Karpas-422 (cell line): Measurements from ENCODE around the gene C17orf58. TPM values are rescaled to one million over a fixed set of nuclear protein-coding genes. Genes with fewer than 3 reads are reported as not detected.
A peak's percentile ranks its signal among the peaks of the same experiment; 100 is the strongest.

Experiments used
- DNase-seq: peaks from one replicate; pipeline ENCODE4 v3.0.0-alpha.2; 2015
- H2AFZ ChIP-seq: fragments of 200-600 bp; sonication (generic); 2 replicates; pipeline ENCODE4 v1.6.1; 2014; ENCODE audit warnings: antibody characterized with exemption, low read length, mixed read lengths
- H3K27ac ChIP-seq: fragments of 200-600 bp; sonication (generic); 2 replicates; pipeline ENCODE4 v1.5.1; 2014; ENCODE audit warnings: mild to moderate bottlenecking, low read length, moderate library complexity
- H3K27me3 ChIP-seq: fragments of 200-600 bp; sonication (generic); 2 replicates; pipeline ENCODE4 v1.6.1; 2014; ENCODE audit warnings: low read length, mixed read lengths
- H3K36me3 ChIP-seq: fragments of 200-600 bp; sonication (generic); 2 replicates; pipeline ENCODE4 v1.6.1; 2014; ENCODE audit warnings: low read length, mixed read lengths; ENCODE audit not compliant: insufficient read depth
- H3K4me1 ChIP-seq: fragments of 200-600 bp; sonication (generic); 2 replicates; pipeline ENCODE4 v1.6.1; 2014; ENCODE audit warnings: mild to moderate bottlenecking, low read length, mixed read lengths
- H3K4me2 ChIP-seq: fragments of 200-600 bp; sonication (generic); 2 replicates; pipeline ENCODE4 v1.6.1; 2014; ENCODE audit warnings: low read length, low read depth, mild to moderate bottlenecking; ENCODE audit not compliant: poor library complexity, severe bottlenecking
- H3K4me3 ChIP-seq: fragments of 200-600 bp; sonication (generic); 2 replicates; pipeline ENCODE4 v1.5.1; 2014; ENCODE audit warnings: mild to moderate bottlenecking, antibody characterized with exemption, low read length, mixed read lengths
- H3K79me2 ChIP-seq: fragments of 200-600 bp; sonication (generic); 2 replicates; pipeline ENCODE4 v1.6.1; 2014; ENCODE audit warnings: mild to moderate bottlenecking, low read length, mixed read lengths
- H3K9ac ChIP-seq: fragments of 200-600 bp; sonication (generic); 2 replicates; pipeline ENCODE4 v1.6.0; 2014; ENCODE audit warnings: low read length
- H3K9me2 ChIP-seq: fragments of 200-600 bp; sonication (generic), shearing (Covaris generic); replicated peaks from 2 replicates; pipeline ENCODE4 v1.6.0; 2014; ENCODE audit warnings: mild to moderate bottlenecking, low read length, moderate library complexity; ENCODE audit not compliant: insufficient read depth
- H3K9me3 ChIP-seq: fragments of 300-700, 200-600 bp; sonication (generic); 2 replicates; pipeline ENCODE4 v1.6.1; 2014; ENCODE audit warnings: low read length, mixed read lengths
- H4K20me1 ChIP-seq: fragments of 200-600 bp; sonication (generic); 2 replicates; pipeline ENCODE4 v1.6.1; 2014; ENCODE audit warnings: mild to moderate bottlenecking, antibody characterized with exemption, low read length, low read depth; ENCODE audit not compliant: insufficient read depth
- total RNA-seq: library from RNA; depleted of rRNA; stranded (reverse); fragments of >200 nt; shearing (Covaris generic); gene quantifications from 2 replicates; pipeline ENCODE4 v1.2.3, GENCODE V29; 2014; ENCODE audit warnings: low replicate concordance

C17orf58 gene
- total RNA-seq, 1 experiment from 2014 or later, result 51.0 TPM

GRCh38 chr17:67994817-67995569 is 1.3 kb downstream of the C17orf58 start:
- H3K27ac ChIP-seq, result no peak overlapping the region
- H3K9ac ChIP-seq, result peak overlapping the region; percentile 92
- no peaks in the 10 kb centered on the region for H3K27me3 ChIP-seq
- peaks cover 6% of the 10 kb centered on the region for H3K79me2 ChIP-seq
- H3K9me2 ChIP-seq, result no peaks in the 10 kb centered on the region
- H4K20me1 ChIP-seq, result no peaks in the 10 kb centered on the region
- H3K4me3 ChIP-seq, result peak overlapping the region; percentile 70
- peaks cover 36% of the 10 kb centered on the region for H3K4me1 ChIP-seq
- H3K4me2 ChIP-seq, result peak overlapping the region; percentile 82
- H2AFZ ChIP-seq, result no peak overlapping the region
- H3K36me3 ChIP-seq, result 0 out of 2 replicates have a peak, but pooled peaks cover 2% of the 10 kb centered on the region
- DNase-seq, result no peak
- no peaks in the 10 kb centered on the region for H3K9me3 ChIP-seq

GRCh38 chr17:67993998-67994361 is 2.3 kb downstream of the C17orf58 start:
- peak; percentile 68 for DNase-seq
- H3K9me3 ChIP-seq, result no peaks in the 10 kb centered on the region
- no peaks in the 10 kb centered on the region for H3K27me3 ChIP-seq
- peak overlapping the region; percentile 82 for H3K4me2 ChIP-seq
- peak overlapping the region; percentile 70 for H3K4me3 ChIP-seq
- H3K27ac ChIP-seq, result peak overlapping the region; percentile 87
- peak overlapping the region; percentile 92 for H3K9ac ChIP-seq
- peak overlapping the region; percentile 9; the same call in 1 of the 2 replicates for H2AFZ ChIP-seq
- peaks cover 36% of the 10 kb centered on the region for H3K4me1 ChIP-seq
- H3K9me2 ChIP-seq, result no peaks in the 10 kb centered on the region
- H3K79me2 ChIP-seq, result peaks cover 6% of the 10 kb centered on the region
- H3K36me3 ChIP-seq, result 0 out of 2 replicates have a peak, but pooled peaks cover 2% of the 10 kb centered on the region
- no peaks in the 10 kb centered on the region for H4K20me1 ChIP-seq

- peak overlapping the region; percentile 87 for H3K27ac ChIP-seq
- H2AFZ ChIP-seq, result peak overlapping the region; percentile 55; the same call in 1 of the 2 replicates
- peak overlapping the region; percentile 85 for H3K4me2 ChIP-seq
Measured at GRCh38 chr17:67993153-67993997, 2.9 kb downstream of the C17orf58 start.

GRCh38 chr17:67992548-67993152 is 3.6 kb downstream of the C17orf58 start:
- peak; percentile 62 for DNase-seq
- Histone ChIP-seq H3K27me3 (no peaks in the 10 kb centered on the region), H3K4me3 (peak overlapping the region; percentile 94), H3K9ac (peak overlapping the region; percentile 92), H3K4me1 (peaks cover 36% of the 10 kb centered on the region), H3K79me2 (peaks cover 6% of the 10 kb centered on the region), H3K4me2 (peak overlapping the region; percentile 85), H4K20me1 (no peaks in the 10 kb centered on the region), H3K9me2 (no peaks in the 10 kb centered on the region), H3K9me3 (no peaks in the 10 kb centered on the region), H3K36me3 (0 out of 2 replicates have a peak, but pooled peaks cover 2% of the 10 kb centered on the region), H3K27ac (peak overlapping the region; percentile 85), H2AFZ (peak overlapping the region; percentile 55; the same call in 1 of the 2 replicates)

More at GRCh38 chr17:67993153-67993997, 2.9 kb downstream of the C17orf58 start:
- Histone ChIP-seq H3K27me3 (no peaks in the 10 kb centered on the region), H3K9ac (peak overlapping the region; percentile 92), H3K4me1 (peaks cover 36% of the 10 kb centered on the region), H3K9me3 (no peaks in the 10 kb centered on the region), H3K79me2 (peaks cover 6% of the 10 kb centered on the region), H3K36me3 (0 out of 2 replicates have a peak, but pooled peaks cover 2% of the 10 kb centered on the region), H4K20me1 (no peaks in the 10 kb centered on the region), H3K9me2 (no peaks in the 10 kb centered on the region), H3K4me3 (peak overlapping the region; percentile 94)
- peak; percentile 94 for DNase-seq

GRCh38 chr17:67990909-67991308 is 5.4 kb downstream of the C17orf58 start:
- no peaks in the 10 kb centered on the region for H3K27me3 ChIP-seq
- no peaks in the 10 kb centered on the region for H3K9me3 ChIP-seq
- no peak overlapping the region for H3K27ac ChIP-seq
- H3K4me3 ChIP-seq, result no peak overlapping the region
- H4K20me1 ChIP-seq, result no peaks in the 10 kb centered on the region
- H3K4me1 ChIP-seq, result peaks cover 29% of the 10 kb centered on the region
- H3K36me3 ChIP-seq, result 0 out of 2 replicates have a peak, but pooled peaks cover 2% of the 10 kb centered on the region
- H3K4me2 ChIP-seq, result no peak overlapping the region
- peaks cover 6% of the 10 kb centered on the region for H3K79me2 ChIP-seq
- DNase-seq, result no peak
- H3K9ac ChIP-seq, result no peak overlapping the region
- H3K9me2 ChIP-seq, result no peaks in the 10 kb centered on the region
- no peak overlapping the region for H2AFZ ChIP-seq

- H3K36me3 ChIP-seq, result peaks cover 13% of the 10 kb centered on the region; the same call in 1 of the 2 replicates
- H3K9me3 ChIP-seq, result no peaks in the 10 kb centered on the region
- H3K4me1 ChIP-seq, result peaks cover 67% of the 10 kb centered on the region
- no peak overlapping the region for H3K4me3 ChIP-seq
- no peak for DNase-seq
- no peaks in the 10 kb centered on the region for H3K79me2 ChIP-seq
- H3K27ac ChIP-seq, result peak overlapping the region; percentile 38
- H3K27me3 ChIP-seq, result no peaks in the 10 kb centered on the region
- H3K9me2 ChIP-seq, result no peaks in the 10 kb centered on the region
- no peak overlapping the region for H2AFZ ChIP-seq
- H3K4me2 ChIP-seq, result no peak overlapping the region
- H4K20me1 ChIP-seq, result no peaks in the 10 kb centered on the region
- H3K9ac ChIP-seq, result no peak overlapping the region
Measured at GRCh38 chr17:67983383-67983688, 12.9 kb downstream of the C17orf58 start.

GRCh38 chr17:67982686-67983382 is 13.4 kb downstream of the C17orf58 start:
- H3K9me2 ChIP-seq, result no peaks in the 10 kb centered on the region
- peaks cover 71% of the 10 kb centered on the region for H3K4me1 ChIP-seq
- H4K20me1 ChIP-seq, result no peaks in the 10 kb centered on the region
- DNase-seq, result no peak
- peak overlapping the region; percentile 38 for H3K27ac ChIP-seq
- peaks cover 13% of the 10 kb centered on the region; the same call in 1 of the 2 replicates for H3K36me3 ChIP-seq
- H3K79me2 ChIP-seq, result no peaks in the 10 kb centered on the region
- no peaks in the 10 kb centered on the region for H3K27me3 ChIP-seq
- no peak overlapping the region for H3K4me2 ChIP-seq
- no peak overlapping the region for H3K9ac ChIP-seq
- no peak overlapping the region for H2AFZ ChIP-seq
- H3K4me3 ChIP-seq, result no peak overlapping the region
- no peaks in the 10 kb centered on the region for H3K9me3 ChIP-seq
